GM10847 (cell line): Measurements from ENCODE around the gene MLST8.

Source experiments
- POLR2A ChIP-seq: IDR thresholded peaks from 2 replicates; pipeline ENCODE4 v1.6.1; 2011; ENCODE audit not compliant: insufficient read length; ENCODE audit errors: extremely low read depth

Gene MLST8

DNA sequence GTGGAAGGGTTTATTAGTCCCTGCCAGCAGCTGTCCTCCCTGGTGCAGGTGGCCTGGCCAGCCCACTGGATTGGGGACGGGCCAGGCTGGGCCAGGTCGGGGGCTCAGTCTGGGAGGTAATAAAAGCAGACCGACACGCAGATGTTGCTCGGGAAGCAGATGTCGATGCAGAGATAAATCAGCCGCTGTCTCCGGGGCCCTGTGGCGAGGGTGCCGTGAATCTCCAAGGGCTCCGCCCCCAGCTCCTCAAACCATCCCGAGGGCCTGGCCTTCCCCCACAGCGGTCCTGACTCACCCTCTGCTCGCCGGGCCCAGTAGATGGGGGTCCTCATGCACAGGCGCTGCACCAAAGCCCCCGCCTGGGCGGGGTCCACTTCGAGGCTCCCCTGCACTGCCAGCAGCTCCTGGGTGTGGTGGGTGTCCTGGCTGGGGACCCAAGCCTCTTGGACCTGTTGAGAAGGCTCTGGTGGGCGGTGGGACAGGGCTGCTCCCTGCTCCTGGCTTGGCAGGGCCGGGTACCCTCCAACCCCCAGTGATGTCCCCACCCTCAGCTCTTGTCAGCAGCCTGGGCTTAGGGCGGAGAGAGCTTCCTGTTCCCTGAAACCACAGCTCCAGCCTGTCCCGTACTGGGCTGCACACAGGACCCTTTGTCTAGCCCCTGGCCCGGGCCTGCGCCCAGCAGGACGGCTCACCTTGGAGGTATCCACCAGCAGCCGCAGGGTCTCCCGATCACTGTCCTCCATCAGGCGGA is 4.2 kb downstream of the MLST8 start:
- no peak for TF ChIP-seq POLR2A

DNA sequence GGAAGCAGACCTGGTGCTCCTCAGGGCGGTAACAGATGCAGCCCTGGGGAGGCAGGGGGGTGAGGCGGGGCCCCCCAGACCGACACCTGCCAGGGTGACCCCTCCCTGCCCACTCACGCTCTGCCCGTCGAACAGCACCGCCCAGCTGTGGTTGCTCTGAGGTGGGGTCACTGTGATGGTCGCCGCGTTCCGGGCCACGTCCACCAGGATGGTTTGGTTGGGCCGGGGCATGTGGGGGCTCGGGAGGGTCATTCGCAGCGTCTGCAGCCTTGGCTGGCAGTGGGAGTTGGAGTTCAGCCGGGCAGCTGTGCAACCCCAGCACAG is 4.7 kb downstream of the MLST8 start:
- no peak for TF ChIP-seq POLR2A

DNA sequence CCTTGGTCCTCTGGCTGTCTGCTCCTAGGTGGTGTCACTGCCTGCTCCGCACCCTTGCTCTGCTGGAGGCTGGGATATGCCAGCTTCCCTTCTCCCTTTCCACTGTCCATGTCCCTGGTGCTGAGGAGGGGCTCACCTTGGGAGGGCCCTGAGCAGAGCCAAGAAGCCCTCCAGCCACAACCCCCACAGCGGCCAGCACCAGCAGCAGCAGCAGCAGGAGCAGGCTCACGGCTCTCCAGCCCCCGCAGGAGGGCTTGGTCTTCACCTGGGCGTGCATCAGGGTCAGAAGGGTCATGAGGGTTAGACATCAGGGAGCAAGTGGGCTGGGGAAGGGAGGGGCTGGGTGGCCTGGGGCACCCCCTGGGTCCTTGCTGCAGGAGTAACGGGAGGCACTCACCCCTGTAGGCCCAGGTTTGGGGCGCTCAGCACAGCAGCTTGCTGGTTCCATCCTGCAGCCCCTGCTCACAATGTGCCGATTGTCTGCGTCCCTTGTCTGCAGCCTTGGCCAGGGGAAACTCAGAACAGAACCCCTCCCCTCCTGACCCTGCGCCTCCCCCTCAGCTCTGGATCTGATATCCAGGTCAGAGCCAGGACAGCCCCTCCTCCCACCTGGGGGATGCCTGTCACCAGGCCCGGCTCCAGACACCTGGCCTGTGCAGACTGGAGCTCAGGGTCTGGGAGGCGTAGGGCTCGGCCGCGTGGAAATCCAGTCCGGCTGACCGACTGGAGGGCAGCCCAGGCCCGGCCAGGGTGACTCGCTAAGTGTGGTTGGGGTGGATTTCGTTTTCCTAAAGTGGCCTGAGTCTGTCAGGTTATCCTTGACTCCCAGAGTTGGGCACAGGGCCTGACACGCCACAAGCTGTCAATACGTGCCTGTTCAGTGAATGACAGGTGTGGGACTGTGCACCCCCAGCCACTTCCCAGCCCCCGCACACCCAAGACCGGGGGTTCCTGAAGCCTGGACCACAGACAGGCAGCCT is 5.4 kb downstream of the MLST8 start, which contains the start of gene BRICD5:
BRICD5 (minus strand) TSS at position 478 of the 980 bp plus-strand sequence; CDS start at position 448, 30 bp downstream.
- no peak for TF ChIP-seq POLR2A

GRCh38 chr16:2211923-2212347 is 6.7 kb downstream of the MLST8 start:
- TF ChIP-seq POLR2A: no peak

DNA sequence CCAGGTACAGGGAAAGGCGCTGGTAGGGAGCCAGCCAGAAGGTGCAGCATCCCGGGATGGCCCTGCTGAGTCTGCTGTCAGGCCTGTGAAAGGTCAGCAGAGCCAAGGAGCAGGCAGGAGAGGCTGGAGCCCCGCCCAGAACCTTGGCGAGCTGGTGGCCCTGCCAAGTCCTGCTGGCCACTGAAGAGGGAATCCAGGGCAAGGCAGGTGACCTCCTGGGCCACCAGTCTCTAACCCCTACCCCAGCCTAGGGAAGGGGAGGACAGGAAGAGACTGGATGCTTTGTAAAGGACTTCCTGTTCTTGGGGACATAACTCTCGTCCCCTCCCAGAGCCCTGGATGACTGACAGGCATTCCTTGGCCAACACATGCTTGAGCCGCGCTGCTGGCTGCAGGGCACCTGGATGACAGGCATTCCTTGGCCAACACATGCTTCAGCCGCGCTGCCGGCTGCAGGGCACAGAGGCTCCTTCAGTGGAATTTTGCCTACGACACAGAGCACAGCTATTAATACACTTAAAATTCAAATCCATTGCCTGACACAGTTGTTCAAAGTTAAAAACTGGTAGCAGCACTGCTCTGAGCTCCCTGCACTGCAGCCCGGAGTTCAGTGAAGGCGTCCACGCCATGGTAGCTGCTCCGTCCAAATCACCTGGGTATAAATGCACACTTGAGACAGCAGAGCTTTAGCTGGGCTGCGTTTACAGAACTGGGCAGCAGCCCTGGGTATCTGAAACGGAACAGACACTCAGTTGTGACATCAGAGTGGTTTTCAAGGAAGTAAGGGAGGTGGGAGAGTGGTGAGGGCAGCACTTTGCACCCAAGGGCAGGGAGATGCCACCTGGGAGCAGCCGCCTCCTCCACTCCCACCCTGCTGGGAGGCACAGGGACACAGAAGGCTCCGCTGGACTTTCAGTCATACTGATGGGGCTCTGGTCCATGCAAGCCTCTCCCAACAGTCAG is 7.4 kb downstream of the MLST8 start:
- TF ChIP-seq POLR2A: no peak

- no peak for TF ChIP-seq POLR2A
These were observed 8.8 kb downstream of the MLST8 start for GRCh38 chr16:2213817-2214718.

GRCh38 chr16:2214719-2214968 is 9.4 kb downstream of the MLST8 start, which contains the start of gene PGP:
Gene PGP, minus strand, starts transcription at chr16:2214840. Its CDS starts 63 bp downstream, at chr16:2214777.
- no peak for TF ChIP-seq POLR2A

DNA sequence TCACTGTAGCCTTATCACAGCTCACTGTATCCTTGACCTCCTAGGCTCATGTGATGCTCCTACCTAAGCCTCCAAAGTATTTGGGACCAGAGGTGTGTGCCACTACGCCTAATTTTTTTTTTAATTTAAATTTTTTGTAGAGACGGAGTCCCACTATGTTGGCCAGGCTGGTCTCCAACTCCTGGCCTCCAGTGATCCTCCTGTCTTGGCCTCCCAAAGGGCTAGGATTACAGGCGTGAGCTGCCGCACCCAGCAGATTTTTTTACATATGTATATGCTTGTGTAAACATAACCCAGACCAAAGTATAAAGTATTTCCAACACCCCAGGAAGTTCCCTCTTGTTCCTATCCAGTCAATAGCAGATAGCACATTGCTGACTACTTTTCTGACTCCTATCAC is 11.1 kb downstream of the MLST8 start:
- no peak for TF ChIP-seq POLR2A

GRCh38 chr16:2223221-2223941 is 18.1 kb downstream of the MLST8 start, which contains the start of gene E4F1:
Gene E4F1, plus strand, starts transcription at chr16:2223591. Its CDS starts 23 bp downstream, at chr16:2223614.
- peak; percentile 97 for TF ChIP-seq POLR2A

- no peak for TF ChIP-seq POLR2A
These were observed 18.8 kb downstream of the MLST8 start for GRCh38 chr16:2223942-2224486.

DNA sequence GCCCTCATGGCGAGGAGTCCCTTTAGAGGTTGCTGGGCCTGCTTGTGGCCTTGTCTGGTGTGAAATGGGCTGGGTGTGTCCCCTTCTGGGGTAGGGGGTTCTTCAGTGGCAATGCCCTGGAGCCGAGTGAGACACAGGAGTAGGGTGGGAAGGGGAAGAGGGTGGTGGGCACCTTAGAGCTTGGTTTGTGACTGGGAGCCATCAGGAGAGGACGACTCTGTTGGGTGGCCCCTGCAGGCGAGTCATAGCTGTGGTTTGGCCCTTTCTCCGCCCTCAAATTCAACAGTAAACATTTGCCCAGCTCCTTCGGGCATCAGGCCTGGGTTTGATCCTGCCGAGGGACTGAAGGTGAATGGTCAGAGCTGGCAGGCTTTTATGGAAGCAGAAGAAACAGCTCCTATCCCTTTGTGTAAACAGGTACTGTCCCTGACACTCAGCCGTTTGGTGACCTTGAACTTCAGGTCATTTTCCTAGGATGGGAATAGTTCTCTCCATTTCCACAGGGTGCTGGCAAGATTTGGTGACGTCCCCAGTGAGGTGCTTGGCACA is 21.1 kb downstream of the MLST8 start:
- no peak for TF ChIP-seq POLR2A

- no peak for TF ChIP-seq POLR2A
These were observed 21.7 kb downstream of the MLST8 start for GRCh38 chr16:2226918-2227317.
